ENCODE results near the gene PLEKHA5.
"Not testable (repeated sequence)": the region's sequence is repeated elsewhere in the genome, so short reads cannot be mapped to it uniquely, and the experiment has no call there.

The PLEKHA5 gene

DNA sequence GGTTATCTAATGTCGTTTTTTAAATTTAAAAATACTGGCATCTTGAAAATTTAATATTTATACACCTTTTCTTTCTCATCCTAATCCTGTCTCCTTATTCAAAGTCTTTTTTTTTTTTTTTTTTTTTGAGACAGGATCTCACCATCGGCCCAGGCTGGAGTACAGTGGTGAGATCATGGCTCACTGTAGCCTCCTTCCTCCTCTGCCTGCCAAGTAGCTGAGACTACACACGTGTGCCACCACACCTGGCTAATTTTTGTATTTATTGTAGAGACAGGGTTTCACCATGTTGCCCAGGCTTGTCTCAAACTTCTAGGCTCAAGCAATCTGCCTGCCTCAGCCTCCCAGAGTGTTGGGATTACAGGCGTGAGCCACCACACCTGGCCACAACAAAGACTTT is 221.3 kb downstream of the PLEKHA5 start:
- DNase-seq (ENCODE audit: low read depth): not testable (repeated sequence)

DNA sequence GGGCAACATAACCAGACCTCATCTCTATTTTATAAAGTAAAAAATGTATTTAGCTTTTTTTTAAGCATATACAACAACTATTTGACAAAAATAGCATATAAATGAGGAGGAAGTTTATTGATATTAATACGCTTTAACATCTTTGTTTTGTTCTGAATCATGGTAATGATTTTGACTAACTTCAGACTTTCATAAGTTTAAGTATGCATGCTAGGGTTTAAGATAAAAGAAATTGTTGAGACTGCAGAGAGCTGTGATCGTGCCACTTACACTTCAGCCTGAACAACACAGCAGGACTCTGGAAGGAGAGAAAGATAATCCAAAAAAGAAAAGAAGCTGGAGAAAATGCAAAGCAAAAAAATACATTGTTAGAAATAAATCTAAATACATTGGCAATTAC is 221.8 kb downstream of the PLEKHA5 start:
- no peak for DNase-seq (ENCODE audit: low read depth)

DNA sequence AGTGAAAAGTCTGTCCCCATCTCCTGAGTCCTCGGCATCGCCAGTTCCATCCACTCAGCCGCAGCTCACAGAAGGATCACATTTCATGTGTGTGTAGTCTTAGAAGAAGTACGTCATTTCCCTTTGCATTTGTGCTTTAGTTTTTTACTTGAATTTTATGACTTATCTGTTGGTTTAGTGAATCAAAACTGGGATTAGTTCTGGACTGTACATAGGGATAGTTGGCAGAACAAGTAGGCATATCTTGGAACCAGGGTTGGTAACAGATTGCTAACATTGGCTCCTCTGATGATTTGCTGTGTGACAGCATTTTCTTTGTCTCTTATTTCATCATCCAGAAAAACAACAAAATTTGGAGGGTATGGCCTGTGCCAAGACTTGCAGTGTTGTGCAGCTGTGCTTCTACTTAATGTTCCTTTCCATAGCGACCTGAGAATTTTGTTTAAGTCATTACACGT is 240.2 kb downstream of the PLEKHA5 start:
- no peak for DNase-seq (ENCODE audit: low read depth)

DNA sequence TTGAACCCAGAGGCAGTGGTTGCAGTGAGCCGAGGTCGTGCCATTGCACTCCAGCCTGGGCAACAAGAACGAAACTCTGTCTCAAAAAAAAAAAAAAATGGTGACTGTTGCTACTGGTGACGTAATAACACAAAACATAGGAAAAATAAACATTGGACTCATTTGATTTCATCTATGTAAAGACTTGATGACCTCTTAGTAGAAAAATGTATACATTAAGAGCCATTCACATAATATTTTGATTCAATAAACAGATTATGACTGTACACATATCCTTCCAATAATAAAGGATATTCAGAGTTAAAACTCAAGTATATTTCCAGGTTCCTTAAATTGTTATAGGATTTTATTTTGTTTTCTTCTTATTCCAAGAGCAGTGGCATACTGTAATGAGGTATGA is 244.1 kb downstream of the PLEKHA5 start:
- no peak for DNase-seq (ENCODE audit: low read depth)

DNA sequence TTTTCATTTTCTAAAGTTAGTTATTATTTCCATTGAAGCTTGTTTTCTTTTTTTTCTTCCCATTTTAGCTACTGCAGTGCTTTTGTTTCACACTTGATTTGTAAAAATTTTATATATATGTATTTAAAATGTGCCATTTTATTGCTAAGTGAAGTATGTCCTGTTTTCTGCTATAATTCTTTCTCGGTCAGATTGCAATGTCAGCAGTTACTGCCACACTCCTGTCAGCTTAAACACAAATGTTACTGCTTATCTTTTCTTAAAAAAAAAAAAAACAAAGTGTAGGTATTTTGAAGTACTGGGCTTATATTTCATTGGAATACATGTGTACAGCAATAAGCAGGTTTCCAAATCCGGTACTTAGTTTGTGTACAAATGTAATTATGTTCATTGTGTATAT is 246.4 kb downstream of the PLEKHA5 start:
- DNase-seq (ENCODE audit: low read depth): no peak

DNA sequence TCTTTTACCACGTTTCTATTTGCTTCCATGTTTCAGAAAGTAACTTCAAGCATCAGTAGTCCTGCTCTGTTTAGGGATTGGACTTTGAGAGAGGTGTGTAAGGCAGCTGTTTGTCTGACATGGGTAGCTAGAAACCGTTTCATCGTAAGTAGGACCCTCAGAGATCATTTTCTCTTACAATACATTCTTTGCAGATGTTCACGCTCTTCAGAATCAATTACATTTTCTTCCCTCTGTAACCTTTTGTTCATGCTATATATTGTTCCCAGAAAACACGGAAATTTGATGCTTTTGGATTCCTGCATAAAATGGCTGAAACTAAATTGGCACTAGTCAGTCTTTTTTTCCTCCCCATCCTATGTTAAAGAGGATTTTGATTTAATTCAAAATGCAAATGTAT is 247.2 kb downstream of the PLEKHA5 start:
- DNase-seq (ENCODE audit: low read depth): no peak

DNA sequence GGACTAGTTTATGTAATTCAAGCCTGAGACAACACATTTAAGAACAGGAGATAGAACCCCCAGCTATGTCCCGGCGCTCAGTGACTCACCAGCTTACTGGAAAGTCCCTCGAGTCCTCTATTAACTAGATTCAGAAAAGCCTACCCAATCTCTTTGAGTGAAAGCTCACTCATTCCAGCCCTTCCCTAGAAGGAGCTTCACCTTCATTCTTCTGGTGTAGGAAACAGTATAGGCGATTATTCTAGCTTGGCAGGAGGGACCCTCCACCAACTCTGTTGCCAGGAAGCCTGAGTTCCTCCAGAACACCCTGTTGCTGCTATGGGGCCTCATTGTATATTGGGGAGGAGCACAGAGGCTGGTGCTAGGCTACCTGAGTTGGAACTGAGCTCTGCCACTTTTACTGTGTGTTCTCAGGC is 252.6 kb downstream of the PLEKHA5 start:
- DNase-seq (ENCODE audit: low read depth): no peak

DNA sequence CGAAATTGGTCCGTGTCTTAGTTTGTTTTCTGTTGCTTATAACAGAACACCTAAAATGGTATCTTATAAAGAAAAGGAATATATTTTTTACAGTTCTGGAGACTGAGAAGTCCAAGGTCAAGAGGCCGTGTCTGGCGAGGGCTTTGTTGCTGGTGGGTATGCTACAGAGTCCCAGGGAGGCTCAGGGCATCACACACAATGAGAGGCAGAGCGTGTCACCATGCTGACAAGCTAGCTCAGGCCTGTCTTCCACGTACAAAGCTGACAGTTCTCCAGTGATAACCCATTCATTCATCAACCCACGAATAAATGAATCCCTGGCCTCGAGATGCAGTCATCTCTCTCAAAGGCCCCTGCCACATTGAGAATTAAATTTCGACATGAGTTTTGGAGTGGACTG is 253.0 kb downstream of the PLEKHA5 start:
- DNase-seq (ENCODE audit: low read depth): no peak

DNA sequence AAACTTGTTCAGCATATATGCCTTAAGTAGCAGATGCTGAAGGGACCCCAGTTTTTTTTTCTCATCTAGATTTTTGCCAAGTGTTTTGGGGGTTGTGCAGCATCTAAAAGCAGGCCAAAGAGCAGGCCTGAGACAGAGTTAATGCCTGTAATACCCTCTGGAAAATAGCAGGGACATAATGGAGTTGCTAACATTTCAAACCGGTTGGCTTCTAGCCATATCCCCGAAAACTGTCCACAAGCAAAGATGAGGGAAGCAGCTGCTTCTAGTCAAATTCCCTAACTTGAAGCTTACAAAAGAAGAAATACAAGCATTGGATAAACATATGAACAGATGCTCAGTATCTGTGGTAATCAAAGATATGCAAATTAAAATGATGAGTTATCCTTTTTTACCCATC is 257.6 kb downstream of the PLEKHA5 start:
- DNase-seq (ENCODE audit: low read depth): no peak

DNA sequence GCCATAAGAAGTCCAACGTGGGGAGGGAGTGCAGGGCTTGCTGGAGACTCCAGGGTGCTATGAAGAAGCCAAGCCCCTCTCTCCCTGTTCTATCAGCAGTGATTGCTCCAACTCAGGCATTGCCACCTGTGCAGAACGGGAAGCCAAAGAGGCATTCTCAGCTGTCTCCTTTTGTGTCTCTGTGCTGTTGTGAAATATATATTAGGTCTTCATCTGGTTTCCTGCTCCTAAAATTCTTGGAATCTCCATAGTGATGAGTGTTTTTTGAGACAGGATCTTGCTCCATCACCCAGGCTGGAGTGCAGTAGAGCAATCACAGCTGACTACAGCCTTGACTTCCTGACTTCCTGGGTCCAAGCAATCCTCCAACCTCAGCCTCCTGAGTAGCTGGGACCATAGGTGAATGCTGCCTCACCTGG is 258.6 kb downstream of the PLEKHA5 start:
- DNase-seq (ENCODE audit: low read depth): no peak

DNA sequence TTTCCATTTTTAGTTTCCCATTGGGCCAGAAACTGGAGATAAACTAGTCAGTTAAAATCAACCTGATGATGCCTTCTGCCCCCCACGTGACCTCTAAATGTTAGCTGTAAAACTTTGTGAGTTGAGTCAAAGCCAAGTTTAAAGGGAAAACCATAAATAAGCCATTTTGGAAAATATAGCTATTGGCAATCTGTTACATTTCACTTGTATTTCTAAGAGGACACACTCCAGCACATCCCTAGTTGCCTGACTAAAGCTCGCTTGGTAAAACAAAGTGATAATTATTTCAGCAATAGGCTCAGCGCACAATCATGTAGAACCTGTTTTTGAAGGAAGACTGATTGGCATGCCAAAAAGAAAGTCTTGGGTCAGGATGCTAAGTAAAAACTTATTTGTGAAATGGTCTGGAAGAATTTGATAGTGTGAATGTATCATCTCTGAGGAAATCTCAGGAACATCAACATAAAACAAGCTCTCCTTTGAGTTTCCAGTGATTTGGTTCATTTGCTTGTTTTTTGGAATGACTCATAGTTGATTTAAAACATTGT is 260.6 kb downstream of the PLEKHA5 start:
- DNase-seq (ENCODE audit: low read depth): no peak

DNA sequence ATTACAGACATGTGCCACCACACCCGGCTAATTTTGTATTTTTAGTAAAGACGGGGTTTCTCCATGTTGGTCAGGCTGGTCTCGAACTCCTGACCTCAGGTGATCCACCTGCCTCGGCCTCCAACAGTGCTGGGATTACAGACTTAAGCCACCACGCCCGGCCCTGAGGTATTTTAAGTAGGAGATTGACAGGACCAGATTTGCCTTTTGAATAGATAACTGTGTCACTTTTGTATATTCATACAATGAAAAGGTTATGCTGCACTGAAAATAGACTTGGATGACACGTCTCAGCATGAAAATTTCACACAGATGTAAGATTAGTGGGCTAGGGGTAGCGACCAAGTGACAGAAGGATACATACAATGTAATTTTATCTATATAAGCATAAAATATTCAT is 263.1 kb downstream of the PLEKHA5 start:
- not testable (repeated sequence) for DNase-seq (ENCODE audit: low read depth)

DNA sequence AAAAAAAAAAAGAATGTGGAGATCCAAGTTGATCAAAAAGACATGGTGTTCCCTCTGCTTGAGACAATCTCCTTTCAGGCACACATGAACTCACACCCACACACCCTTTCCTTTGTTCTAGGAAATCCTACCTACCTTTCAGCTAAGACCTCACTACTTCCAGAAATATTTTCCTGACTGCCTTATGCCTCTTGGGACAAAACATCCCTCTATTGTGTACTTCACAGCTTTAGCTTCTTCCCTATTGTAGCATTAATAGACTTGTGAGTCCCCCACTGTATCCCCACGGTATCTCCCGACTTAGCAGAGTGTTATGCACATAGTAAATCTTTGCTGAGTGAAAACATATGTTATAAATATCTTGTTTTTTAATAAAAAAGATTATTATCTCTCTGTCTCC is 264.9 kb downstream of the PLEKHA5 start:
- no peak for DNase-seq (ENCODE audit: low read depth)

DNA sequence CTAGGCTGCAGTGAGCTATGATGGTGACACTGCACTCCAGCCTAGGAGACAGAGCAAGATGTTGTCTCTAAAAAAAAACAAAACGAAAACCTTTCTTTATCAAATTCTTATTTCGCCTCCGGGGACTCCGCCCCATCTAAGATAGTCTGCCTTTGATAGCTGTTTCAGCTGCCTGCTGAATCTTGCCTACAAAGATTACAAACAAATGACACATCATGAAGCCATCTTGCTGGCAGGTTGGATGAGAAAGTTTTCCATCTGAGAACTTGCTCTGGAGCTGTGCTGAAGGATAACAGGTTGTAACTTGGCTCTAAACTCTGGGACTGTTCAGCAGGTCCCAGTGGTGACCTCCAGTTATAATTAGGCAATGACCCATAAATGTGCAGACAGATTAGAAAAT is 268.0 kb downstream of the PLEKHA5 start:
- DNase-seq (ENCODE audit: low read depth): no peak

DNA sequence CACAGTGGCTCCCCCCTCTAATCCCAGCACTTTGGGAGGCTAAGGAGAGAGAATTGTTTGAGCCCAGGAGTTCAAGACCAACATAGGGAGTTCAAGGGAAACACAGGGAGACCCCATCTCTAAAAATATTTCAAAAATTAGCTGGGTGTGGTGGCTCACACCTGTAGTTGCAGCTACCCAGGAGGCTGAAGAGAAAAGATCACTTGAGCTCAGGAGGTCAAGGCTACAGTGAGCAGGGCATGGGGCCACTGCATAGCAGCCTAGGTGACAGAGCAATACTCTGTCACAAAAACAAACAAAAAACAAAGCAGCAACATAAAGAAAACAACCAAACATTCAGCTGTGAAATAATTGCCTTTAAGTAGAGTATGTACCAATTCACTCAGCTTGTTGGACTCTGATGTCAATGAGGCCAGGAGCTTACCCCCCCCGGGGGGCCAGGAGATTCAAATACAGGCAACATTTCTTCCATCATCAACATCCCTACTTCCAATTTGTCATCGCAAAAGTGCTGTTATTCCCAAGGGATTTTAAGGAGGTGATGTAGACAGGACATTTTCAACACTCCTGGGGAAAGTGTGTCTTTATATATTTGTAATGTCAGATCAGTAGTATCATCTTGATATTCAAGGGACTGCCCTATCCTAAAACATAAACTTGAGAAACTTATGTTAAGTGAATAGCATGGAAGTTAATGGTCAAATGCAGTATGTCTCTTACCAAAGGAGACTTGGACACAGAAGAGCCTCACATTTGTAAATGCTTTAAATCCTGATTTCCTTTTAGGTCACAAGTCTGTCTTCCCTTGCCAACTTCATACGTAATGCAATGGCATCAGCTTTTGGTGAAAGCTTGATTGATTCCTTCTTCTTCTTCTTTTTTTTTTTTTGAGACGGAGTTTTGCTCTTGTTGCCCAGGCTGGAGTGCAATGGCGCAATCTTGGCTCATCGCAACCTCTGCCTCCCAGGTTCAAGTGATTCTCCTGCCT is 269.1 kb downstream of the PLEKHA5 start:
- DNase-seq (ENCODE audit: low read depth): no peak

DNA sequence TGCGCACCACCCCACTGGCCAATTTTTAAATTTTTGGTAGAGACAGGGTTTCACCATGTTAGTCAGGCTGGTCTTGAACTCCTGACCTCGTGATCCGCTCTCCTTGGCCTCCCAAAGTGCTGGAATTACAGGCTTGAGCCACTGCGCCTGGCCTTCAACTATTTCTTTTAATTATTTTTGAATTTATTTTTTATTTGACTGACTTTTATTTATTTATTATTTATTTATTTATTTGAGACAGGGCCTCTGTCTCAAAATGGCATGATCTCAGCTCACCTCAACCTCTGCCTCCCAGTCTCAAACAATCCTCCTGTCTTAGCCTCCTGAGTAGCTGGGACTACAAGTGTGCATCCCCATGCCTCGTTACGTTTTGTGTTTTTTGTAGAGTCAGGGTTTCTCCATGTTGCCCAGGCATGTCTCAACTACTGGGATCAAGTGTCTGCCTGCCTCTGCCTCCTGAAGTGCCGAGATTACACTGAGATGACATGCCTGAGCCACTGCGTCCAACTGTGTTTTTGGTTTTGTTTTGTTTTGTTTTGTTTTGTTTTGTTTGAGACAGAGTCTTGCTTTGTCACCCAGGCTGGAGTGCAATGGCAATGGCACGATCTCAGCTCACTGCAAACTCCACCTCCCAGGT is 271.2 kb downstream of the PLEKHA5 start:
- not testable (repeated sequence) for DNase-seq (ENCODE audit: low read depth)

DNA sequence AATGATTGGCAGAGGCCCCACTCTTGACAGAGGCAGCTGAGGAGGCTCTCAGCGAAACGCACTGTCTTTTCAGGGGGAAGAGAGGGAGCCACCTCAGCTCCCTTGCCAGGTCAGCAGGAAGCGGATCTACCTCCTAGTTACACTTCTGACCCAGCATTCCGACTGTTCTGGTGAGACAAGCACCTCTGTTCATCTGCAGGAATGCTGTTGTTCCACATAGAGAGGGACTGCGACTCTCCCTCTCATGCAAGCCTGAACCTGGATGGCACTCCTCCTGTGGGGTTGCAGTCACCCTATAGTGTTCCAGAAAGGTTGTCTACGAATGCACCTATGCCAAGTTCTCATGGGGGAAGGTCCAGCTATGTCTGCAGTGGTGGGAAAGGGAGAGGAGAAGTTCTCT is 272.7 kb downstream of the PLEKHA5 start:
- no peak for DNase-seq (ENCODE audit: low read depth)

DNA sequence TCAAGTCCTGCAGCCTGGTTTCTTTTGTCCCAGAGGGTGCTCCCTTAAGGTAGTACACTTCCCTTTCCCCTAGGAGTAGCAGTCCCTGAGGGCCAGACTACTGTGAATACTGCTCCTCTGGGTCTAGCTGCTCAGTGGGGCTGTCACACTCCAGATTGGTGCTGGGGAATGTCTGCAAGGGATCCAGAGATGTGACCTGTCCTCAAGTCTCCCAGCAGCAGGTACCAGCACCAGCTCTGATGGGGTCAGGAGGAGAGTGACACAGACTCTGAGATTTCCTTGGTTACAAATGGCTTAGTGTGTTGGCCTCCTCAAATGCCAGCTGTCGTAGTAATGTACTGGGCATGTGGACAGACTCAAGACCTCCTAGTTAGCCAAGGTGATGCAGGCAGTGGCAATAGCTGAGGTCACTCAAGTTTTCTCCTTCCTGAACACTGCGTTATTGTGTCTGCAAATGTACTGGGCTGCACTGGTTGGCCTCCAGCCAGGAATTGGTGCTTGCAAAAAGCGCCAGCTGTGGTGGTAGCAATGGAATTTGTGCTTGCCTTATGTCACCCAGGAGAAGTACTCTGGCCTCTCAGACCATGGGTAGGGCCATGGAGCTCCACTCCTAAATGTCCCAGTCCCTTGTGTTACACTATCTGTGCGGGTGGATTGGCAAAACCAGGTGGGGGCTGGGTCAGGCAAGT is 273.4 kb downstream of the PLEKHA5 start:
- no peak for DNase-seq (ENCODE audit: low read depth)

DNA sequence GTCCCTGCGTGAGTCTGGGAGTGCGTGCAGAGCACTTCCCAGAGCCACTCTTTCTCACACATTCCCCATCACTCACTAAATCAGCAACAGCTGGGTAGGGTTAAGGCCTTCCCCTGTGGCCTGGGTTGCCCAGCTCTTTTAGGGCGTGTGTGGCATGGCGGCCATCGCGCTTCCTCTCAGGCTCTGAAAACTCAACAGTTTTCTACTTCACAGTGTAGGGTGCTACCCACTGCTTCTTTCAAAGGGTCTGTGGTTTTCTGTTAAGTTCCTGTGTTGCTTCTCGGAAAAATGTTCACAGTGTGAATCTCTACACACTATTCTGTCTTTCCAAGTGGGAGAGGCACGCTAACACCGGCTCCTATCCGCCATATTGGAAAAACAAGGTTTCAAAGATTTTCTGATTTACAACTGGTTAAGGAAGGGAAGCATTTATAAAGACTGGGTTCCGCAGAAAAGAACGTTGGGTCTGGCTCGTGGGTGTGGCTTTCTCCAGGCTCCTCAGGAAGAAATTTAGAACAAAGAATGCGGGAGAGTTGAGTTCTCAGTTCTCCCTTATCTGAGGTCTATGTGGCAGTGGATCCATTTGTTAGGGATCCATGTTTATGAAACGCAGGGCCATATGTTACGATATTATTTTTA is 274.8 kb downstream of the PLEKHA5 start:
- no peak for DNase-seq (ENCODE audit: low read depth)

DNA sequence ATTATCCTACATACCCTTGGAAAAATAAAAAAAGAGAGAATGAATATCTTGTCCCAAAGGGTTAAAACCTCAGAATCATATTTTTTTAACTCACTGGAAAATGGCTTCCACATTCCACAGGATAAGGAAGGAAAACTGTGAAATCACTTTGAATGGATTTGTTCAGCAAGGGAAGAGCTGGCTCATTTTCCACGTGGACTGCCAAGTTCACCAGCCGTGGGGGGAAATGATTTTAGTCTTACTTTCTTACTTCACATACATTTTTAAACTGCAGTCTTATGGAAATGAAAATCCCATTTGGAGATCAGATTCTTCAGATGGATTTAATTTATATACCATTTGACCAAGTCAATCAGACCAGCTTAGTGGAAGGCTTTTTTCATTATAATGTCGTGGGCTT is 279.8 kb downstream of the PLEKHA5 start:
- no peak for DNase-seq (ENCODE audit: low read depth)

DNA sequence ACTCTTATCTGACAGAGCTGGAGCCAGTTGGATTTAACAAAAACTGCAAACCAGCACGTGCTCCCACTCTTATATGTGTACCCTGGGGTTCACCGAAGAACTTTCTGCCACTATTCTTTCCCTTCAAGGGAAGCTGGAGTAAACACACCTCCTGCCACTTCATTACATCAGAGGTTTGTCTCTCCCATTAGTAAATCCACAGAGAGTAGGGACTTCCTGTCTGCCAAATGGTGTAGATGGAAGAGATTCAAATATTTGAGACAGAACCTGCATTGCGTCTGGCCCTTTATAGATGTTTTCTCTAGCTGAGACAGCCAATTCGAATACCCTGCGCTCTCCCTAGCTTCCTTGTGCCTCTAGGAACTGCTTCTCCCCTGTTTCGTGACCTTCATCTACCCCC is 280.7 kb downstream of the PLEKHA5 start:
- no peak for DNase-seq (ENCODE audit: low read depth)
